ENCODE measurements around the gene PTPRN2. TPM values are rescaled to one million over a fixed set of nuclear protein-coding genes. Genes with fewer than 3 reads are reported as not detected.
"Not testable (repeated sequence)": the region's sequence is repeated elsewhere in the genome, so short reads cannot be mapped to it uniquely, and the experiment has no call there.

The PTPRN2 gene
- total RNA-seq, 1 experiment from 2014 or later: 1.1 TPM

DNA sequence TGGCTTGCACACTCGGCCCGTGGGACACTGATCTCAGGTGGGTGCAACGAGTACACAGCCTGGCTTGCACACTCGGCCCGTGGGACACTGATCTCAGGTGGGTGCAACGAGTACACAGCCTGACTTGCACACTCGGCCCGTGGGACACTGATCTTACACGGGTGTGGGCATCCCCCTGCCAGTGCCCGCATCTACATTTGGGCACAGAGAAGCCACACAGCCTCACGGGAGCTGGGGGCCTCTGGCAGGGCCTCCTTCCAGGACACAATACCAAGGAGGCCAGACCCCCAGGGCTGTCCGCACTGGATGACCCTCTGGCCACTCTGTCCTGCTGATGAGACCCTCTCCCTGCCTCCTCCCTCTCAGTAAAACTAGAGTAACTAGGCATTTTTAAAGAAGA, 920.4 kb downstream of the PTPRN2 start:
- ATAC-seq (no peak), DNase-seq (ENCODE audit: low read depth, low spot score) (no peak)
- Histone ChIP-seq H3K4me3 (ENCODE audit: low read depth in 2 of 2, low read length in 2 of 2) (no peak overlapping the region), H3K9me3 (ENCODE audit: control insufficient read depth, insufficient read depth, low read depth, low read length) (no peaks in the 10 kb centered on the region), H3K4me1 (ENCODE audit: control insufficient read depth, insufficient read depth, low read length) (peaks cover 4% of the 10 kb centered on the region; the same call in 1 of the 2 replicates), H3K27me3 (ENCODE audit: control insufficient read depth, insufficient read depth, low read length) (no peaks in the 10 kb centered on the region), H3K27ac (ENCODE audit: low read length) (no peak overlapping the region), H3K36me3 (ENCODE audit: control insufficient read depth, insufficient read depth, low read length) (no peaks in the 10 kb centered on the region)
- CTCF ChIA-PET: no interaction called here
- BruUV-seq (replicated peaks): no TSS peak
- no peak for TF ChIP-seq TCF7L2 (IDR thresholded peaks at IDR 0.05; ENCODE audit: low read depth, low read length)
- POLR2A ChIA-PET: no interaction called here
- intact Hi-C loops (cut with micrococcal nuclease; ENCODE audit: unreplicated experiment): no loop called here
- in situ Hi-C loops (cut with HindIII; ENCODE audit: low pct_unique_long_range_greater_than_20kb, low sequenced_read_pairs): no loop called here

DNA sequence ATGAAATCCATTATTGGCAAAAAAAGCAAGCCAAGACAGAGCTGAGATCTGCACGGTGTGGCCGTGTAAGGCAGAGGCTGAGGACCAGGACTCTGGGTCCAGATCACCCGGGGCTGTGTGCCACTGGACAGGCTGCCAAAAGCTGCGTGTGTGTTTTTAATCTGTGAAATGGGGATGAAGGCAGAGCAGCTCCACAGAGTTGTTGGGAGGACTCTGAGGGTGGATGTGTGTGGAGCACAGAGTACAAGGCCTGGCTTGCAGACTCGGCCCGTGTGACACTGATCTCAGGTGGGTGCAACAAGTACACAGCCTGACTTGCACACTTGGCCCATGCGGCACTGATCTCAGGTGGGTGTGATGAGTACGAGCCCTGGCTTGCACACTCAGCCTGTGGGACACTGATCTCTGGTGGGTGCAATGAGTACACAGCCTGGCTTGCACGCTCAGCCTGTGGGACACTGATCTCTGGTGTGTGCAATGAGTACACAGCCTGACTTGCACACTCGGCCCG, 921.0 kb downstream of the PTPRN2 start:
- ChIA-PET CTCF (interaction anchor here (0.8 kb wide), 1 partner anchor 743 kb away, joined by 3 read pairs; no protein-coding TSS in a partner anchor), POLR2A (interaction anchor here (0.6 to 0.7 kb wide), 2 partner anchors 9 to 62 kb away, joined by 3 to 4 read pairs; no protein-coding TSS in a partner anchor)
- no peaks in the 10 kb centered on the region for H3K9me3 ChIP-seq (ENCODE audit: control insufficient read depth, insufficient read depth, low read depth, low read length)
- no peak for DNase-seq (ENCODE audit: low read depth, low spot score)
- H3K27ac ChIP-seq (ENCODE audit: low read length): no peak overlapping the region
- in situ Hi-C loops (cut with HindIII; ENCODE audit: low pct_unique_long_range_greater_than_20kb, low sequenced_read_pairs): no loop called here
- no peak for ATAC-seq
- no peaks in the 10 kb centered on the region for H3K27me3 ChIP-seq (ENCODE audit: control insufficient read depth, insufficient read depth, low read length)
- peaks cover 4% of the 10 kb centered on the region; the same call in 1 of the 2 replicates for H3K4me1 ChIP-seq (ENCODE audit: control insufficient read depth, insufficient read depth, low read length)
- no peak for TF ChIP-seq TCF7L2 (IDR thresholded peaks at IDR 0.05; ENCODE audit: low read depth, low read length)
- TF ChIP-seq SIN3A (IDR thresholded peaks at IDR 0.05; ENCODE audit: borderline replicate concordance, insufficient read depth, low read depth, low read length): no peak
- TF ChIP-seq, protein P1, sequence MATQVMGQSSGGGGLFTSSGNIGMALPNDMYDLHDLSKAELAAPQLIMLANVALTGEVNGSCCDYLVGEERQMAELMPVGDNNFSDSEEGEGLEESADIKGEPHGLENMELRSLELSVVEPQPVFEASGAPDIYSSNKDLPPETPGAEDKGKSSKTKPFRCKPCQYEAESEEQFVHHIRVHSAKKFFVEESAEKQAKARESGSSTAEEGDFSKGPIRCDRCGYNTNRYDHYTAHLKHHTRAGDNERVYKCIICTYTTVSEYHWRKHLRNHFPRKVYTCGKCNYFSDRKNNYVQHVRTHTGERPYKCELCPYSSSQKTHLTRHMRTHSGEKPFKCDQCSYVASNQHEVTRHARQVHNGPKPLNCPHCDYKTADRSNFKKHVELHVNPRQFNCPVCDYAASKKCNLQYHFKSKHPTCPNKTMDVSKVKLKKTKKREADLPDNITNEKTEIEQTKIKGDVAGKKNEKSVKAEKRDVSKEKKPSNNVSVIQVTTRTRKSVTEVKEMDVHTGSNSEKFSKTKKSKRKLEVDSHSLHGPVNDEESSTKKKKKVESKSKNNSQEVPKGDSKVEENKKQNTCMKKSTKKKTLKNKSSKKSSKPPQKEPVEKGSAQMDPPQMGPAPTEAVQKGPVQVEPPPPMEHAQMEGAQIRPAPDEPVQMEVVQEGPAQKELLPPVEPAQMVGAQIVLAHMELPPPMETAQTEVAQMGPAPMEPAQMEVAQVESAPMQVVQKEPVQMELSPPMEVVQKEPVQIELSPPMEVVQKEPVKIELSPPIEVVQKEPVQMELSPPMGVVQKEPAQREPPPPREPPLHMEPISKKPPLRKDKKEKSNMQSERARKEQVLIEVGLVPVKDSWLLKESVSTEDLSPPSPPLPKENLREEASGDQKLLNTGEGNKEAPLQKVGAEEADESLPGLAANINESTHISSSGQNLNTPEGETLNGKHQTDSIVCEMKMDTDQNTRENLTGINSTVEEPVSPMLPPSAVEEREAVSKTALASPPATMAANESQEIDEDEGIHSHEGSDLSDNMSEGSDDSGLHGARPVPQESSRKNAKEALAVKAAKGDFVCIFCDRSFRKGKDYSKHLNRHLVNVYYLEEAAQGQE (IDR thresholded peaks at IDR 0.05; ENCODE audit: insufficient read depth in 1 of 2, low read depth in 2 of 2, low read length in 1 of 2): no peak
- TF ChIP-seq, protein P2, sequence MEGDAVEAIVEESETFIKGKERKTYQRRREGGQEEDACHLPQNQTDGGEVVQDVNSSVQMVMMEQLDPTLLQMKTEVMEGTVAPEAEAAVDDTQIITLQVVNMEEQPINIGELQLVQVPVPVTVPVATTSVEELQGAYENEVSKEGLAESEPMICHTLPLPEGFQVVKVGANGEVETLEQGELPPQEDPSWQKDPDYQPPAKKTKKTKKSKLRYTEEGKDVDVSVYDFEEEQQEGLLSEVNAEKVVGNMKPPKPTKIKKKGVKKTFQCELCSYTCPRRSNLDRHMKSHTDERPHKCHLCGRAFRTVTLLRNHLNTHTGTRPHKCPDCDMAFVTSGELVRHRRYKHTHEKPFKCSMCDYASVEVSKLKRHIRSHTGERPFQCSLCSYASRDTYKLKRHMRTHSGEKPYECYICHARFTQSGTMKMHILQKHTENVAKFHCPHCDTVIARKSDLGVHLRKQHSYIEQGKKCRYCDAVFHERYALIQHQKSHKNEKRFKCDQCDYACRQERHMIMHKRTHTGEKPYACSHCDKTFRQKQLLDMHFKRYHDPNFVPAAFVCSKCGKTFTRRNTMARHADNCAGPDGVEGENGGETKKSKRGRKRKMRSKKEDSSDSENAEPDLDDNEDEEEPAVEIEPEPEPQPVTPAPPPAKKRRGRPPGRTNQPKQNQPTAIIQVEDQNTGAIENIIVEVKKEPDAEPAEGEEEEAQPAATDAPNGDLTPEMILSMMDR (IDR thresholded peaks at IDR 0.05): no peak
- no peak for TF ChIP-seq POLR2AphosphoS5 (IDR thresholded peaks at IDR 0.05; ENCODE audit: low read depth, low read length)
- no TSS peak for BruUV-seq (replicated peaks)
- H3K36me3 ChIP-seq (ENCODE audit: control insufficient read depth, insufficient read depth, low read length): no peaks in the 10 kb centered on the region
- H3K4me3 ChIP-seq (ENCODE audit: low read depth in 2 of 2, low read length in 2 of 2): no peak overlapping the region
- intact Hi-C loops (cut with micrococcal nuclease; ENCODE audit: unreplicated experiment): no loop called here

DNA sequence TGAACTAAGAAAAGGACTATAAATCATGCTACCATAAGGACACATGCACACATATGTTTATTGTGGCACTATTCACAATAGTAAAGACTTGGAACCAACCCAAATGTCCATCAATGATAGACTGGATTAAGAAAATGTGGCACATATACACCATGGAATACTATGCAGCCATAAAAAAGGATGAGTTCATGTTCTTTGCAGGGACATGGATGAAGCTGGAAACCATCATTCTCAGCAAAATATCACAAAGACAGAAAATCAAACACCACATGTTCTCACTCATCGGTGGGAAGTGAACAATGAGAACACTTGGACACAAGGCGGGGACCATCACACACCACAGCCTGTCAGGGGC, 922.0 kb downstream of the PTPRN2 start:
- H3K4me3 ChIP-seq (ENCODE audit: low read depth in 2 of 2, low read length in 2 of 2); POLR2A ChIA-PET; DNase-seq (ENCODE audit: low read depth, low spot score); H3K9me3 ChIP-seq (ENCODE audit: control insufficient read depth, insufficient read depth, low read depth, low read length); BruUV-seq (replicated peaks); ATAC-seq; CTCF ChIA-PET; in situ Hi-C loops (cut with HindIII; ENCODE audit: low pct_unique_long_range_greater_than_20kb, low sequenced_read_pairs); H3K4me1 ChIP-seq (ENCODE audit: control insufficient read depth, insufficient read depth, low read length); H3K27me3 ChIP-seq (ENCODE audit: control insufficient read depth, insufficient read depth, low read length); intact Hi-C loops (cut with micrococcal nuclease; ENCODE audit: unreplicated experiment); H3K27ac ChIP-seq (ENCODE audit: low read length); H3K36me3 ChIP-seq (ENCODE audit: control insufficient read depth, insufficient read depth, low read length): not testable (repeated sequence)
